ENCODE measurements around the gene BPI.

- TF ChIP-seq POLR2A (IDR thresholded peaks at IDR 0.05) (no peak), CTCF (IDR thresholded peaks at IDR 0.05) (no peak)
Measured at GRCh38 chr20:38294076-38294591, 9.8 kb upstream of the BPI start.

Measured in esophagus squamous epithelium (tissue), 4 donors.